ENCODE results near the gene IMMP2L. TPM values are rescaled to one million over a fixed set of nuclear protein-coding genes. Genes with fewer than 3 reads are reported as not detected.

Gene IMMP2L
- total RNA-seq, 6 experiments from 2014 or later: 14.2 to 25.3 (median 19.7) TPM

DNA sequence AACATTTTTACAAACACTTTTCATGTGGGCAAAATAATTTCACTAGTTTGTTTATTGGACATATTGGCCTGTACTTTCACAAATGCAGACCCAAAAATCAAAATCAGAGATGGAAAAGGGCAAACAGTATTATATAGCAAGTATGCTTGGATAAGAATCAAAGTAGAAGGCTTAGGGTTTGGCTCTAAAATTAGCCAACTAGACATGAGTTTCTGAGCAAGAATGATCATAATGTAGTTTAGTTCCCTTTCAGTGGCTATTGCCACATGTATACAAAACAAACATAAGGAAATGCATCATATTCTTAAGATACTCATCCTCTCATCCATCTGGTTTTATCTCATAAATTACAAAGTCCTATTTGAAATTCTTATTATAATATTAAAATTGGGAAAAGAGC is 132.5 kb downstream of the IMMP2L start:
- H3K36me3 ChIP-seq: no peaks in the 10 kb centered on the region
- H3K27me3 ChIP-seq: no peaks in the 10 kb centered on the region
- intact Hi-C loops (cut with DNase I): no loop called here
- no peaks in the 10 kb centered on the region for H3K4me1 ChIP-seq
- H3K27ac ChIP-seq: no peak overlapping the region
- H3K4me3 ChIP-seq: no peak overlapping the region
- ATAC-seq (no peak), DNase-seq (no peak)
- no peaks in the 10 kb centered on the region for H3K9me3 ChIP-seq
- no peak for TF ChIP-seq POLR2A (IDR thresholded peaks at IDR 0.05)
- TF ChIP-seq, protein P1, sequence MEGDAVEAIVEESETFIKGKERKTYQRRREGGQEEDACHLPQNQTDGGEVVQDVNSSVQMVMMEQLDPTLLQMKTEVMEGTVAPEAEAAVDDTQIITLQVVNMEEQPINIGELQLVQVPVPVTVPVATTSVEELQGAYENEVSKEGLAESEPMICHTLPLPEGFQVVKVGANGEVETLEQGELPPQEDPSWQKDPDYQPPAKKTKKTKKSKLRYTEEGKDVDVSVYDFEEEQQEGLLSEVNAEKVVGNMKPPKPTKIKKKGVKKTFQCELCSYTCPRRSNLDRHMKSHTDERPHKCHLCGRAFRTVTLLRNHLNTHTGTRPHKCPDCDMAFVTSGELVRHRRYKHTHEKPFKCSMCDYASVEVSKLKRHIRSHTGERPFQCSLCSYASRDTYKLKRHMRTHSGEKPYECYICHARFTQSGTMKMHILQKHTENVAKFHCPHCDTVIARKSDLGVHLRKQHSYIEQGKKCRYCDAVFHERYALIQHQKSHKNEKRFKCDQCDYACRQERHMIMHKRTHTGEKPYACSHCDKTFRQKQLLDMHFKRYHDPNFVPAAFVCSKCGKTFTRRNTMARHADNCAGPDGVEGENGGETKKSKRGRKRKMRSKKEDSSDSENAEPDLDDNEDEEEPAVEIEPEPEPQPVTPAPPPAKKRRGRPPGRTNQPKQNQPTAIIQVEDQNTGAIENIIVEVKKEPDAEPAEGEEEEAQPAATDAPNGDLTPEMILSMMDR (IDR thresholded peaks at IDR 0.05): no peak

DNA sequence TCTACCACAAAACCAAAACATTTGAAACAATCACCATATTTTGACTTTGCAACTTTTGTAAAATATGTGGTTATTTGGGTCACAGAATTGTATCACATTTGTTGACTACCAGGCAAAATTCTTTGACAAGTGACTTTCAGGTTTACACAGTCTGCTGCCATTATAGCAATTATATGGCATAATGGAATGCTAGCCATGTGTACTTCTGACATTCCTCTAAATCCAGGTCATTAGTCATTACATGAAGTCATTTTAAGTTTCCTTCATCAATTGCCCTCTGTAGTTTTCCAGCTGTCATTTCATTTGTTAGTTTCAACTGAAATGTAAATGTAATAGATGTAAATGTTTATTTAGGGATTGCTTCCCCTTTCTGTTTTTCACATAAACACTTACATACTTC is 137.5 kb downstream of the IMMP2L start:
- H3K9me3 ChIP-seq: no peaks in the 10 kb centered on the region
- intact Hi-C loops (cut with DNase I): no loop called here
- no peaks in the 10 kb centered on the region for H3K36me3 ChIP-seq

DNA sequence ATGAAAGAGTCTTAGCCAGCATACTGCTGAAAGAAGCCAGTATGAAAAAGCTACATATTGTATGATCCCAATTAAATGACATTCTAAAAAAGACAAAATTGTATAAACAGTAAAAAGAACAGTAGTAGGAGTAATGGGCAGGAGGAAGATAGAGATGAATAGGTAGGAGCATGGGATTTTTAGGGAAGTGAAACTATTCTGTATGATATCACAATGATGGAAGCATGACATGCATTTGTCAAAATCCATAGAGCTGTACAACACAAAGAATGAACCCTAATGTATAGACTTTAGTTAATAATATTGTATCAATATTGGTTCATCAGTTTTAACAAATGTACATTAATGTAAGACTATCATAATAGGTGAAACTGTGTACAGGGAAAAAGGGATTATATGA is 147.9 kb downstream of the IMMP2L start:
- H3K4me3 ChIP-seq: no peak overlapping the region
- intact Hi-C loops (cut with DNase I): no loop called here
- H3K27me3 ChIP-seq: no peaks in the 10 kb centered on the region
- H3K36me3 ChIP-seq: no peaks in the 10 kb centered on the region
- ATAC-seq: no peak
- no peak for DNase-seq
- no peak overlapping the region for H3K27ac ChIP-seq
- no peaks in the 10 kb centered on the region for H3K4me1 ChIP-seq
- no peaks in the 10 kb centered on the region for H3K9me3 ChIP-seq
- TF ChIP-seq, protein P1 (IDR thresholded peaks at IDR 0.05): no peak
- TF ChIP-seq POLR2A (IDR thresholded peaks at IDR 0.05): no peak

More for the DNA sequence above, 137.5 kb downstream of the IMMP2L start:
- Histone ChIP-seq H3K4me3 (no peak overlapping the region), H3K4me1 (no peaks in the 10 kb centered on the region), H3K27ac (no peak overlapping the region), H3K27me3 (no peaks in the 10 kb centered on the region)
- no peak for ATAC-seq
- no peak for TF ChIP-seq POLR2A (IDR thresholded peaks at IDR 0.05)
- TF ChIP-seq, protein P1 (IDR thresholded peaks at IDR 0.05): no peak
- DNase-seq: no peak

DNA sequence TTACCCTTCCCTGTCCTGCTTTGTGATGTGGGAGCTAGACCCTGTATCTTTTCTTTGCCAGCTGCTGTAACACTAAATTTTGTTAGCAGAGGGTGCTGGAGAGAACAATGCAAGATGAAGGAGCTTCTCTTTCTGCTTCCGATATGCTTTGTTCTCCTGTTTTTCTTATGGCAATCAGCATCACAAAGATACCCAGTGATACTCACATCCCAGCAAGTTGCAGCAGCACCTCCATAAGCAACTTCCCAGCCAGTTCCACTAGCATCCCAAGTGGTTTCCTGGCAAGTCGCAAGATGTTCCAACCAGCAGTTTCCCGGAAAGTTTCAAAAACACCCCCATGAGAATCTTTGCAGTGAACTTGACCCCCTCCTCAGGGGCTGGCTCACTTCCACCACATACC is 148.6 kb downstream of the IMMP2L start:
- Histone ChIP-seq H3K36me3 (no peaks in the 10 kb centered on the region), H3K4me1 (no peaks in the 10 kb centered on the region), H3K27me3 (no peaks in the 10 kb centered on the region), H3K9me3 (no peaks in the 10 kb centered on the region), H3K27ac (no peak overlapping the region), H3K4me3 (no peak overlapping the region)
- TF ChIP-seq, protein P1 (IDR thresholded peaks at IDR 0.05): no peak
- no peak for TF ChIP-seq POLR2A (IDR thresholded peaks at IDR 0.05)
- 88% methylated on average over 3 of the region's 3 CpGs for WGBS (ENCODE audit: insufficient coverage, low coverage, low lambda C conversion rate, missing lambda C conversion rate)
- intact Hi-C loops (cut with DNase I): no loop called here
- DNase-seq (no peak), ATAC-seq (no peak)

DNA sequence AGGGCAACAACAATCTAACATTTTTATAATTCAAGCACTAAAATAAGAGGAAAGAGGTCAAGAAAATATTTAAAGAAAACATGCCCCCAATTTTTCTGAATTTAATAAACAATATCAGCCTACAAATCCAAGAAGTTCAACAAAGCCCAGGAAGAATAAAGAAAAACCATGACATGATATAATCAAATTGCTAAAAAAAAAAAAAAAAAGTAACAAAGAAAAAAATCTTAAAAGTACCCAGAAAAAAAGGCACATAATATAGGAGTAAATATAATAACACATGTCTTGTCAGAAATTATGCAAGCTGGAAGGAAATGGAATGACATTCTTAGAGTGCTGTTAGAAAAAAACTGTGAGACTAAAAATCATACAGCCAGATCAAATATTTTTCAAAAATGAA is 151.4 kb downstream of the IMMP2L start:
- Histone ChIP-seq H3K4me3 (no peak overlapping the region), H3K9me3 (no peaks in the 10 kb centered on the region), H3K27ac (no peak overlapping the region), H3K4me1 (no peaks in the 10 kb centered on the region), H3K36me3 (no peaks in the 10 kb centered on the region), H3K27me3 (no peaks in the 10 kb centered on the region)
- no peak for TF ChIP-seq POLR2A (IDR thresholded peaks at IDR 0.05)
- TF ChIP-seq, protein P1 (IDR thresholded peaks at IDR 0.05): no peak
- no peak for DNase-seq
- no peak for ATAC-seq
- intact Hi-C loops (cut with DNase I): no loop called here

Measured in right lobe of liver (tissue), 6 donors.